OCI-LY1 (cell line): ENCODE measurements around the gene GALNT17.

Source experiments
- EZH2 ChIP-seq: fragments of 200-600 bp; sonication (generic), shearing (Covaris generic); IDR thresholded peaks from 2 replicates; pipeline ENCODE4 v1.8.0; 2017; ENCODE audit warnings: borderline replicate concordance, mixed run types, mild to moderate bottlenecking, antibody characterized with exemption, low read length, moderate library complexity, mixed read lengths
- TF ChIP-seq, protein P1 (sequence below): fragments of 200-600 bp; sonication (generic), shearing (Covaris generic); IDR thresholded peaks from 2 replicates; pipeline ENCODE4 v1.5.1; 2017; ENCODE audit warnings: mild to moderate bottlenecking, antibody characterized with exemption, low read length, moderate library complexity, mixed read lengths

GRCh38 chr7:71486414-71486813, 354.5 kb downstream of the GALNT17 start:
- TF ChIP-seq, protein P1, sequence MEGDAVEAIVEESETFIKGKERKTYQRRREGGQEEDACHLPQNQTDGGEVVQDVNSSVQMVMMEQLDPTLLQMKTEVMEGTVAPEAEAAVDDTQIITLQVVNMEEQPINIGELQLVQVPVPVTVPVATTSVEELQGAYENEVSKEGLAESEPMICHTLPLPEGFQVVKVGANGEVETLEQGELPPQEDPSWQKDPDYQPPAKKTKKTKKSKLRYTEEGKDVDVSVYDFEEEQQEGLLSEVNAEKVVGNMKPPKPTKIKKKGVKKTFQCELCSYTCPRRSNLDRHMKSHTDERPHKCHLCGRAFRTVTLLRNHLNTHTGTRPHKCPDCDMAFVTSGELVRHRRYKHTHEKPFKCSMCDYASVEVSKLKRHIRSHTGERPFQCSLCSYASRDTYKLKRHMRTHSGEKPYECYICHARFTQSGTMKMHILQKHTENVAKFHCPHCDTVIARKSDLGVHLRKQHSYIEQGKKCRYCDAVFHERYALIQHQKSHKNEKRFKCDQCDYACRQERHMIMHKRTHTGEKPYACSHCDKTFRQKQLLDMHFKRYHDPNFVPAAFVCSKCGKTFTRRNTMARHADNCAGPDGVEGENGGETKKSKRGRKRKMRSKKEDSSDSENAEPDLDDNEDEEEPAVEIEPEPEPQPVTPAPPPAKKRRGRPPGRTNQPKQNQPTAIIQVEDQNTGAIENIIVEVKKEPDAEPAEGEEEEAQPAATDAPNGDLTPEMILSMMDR, result no peak
- no peak for TF ChIP-seq EZH2
